ENCODE results near the gene STPG4.

The STPG4 gene

GRCh38 chr2:47167149-47167548 lies 12.0 kb upstream of the STPG4 start:
- Histone ChIP-seq H3K4me2 (no peak overlapping the region), H3K4me1 (ENCODE audit: low read depth, poor library complexity, severe bottlenecking) (peaks cover 59% of the 10 kb centered on the region), H4K20me1 (ENCODE audit: insufficient read depth) (peaks cover 79% of the 10 kb centered on the region)

GRCh38 chr2:47165001-47165555 lies 10.0 kb upstream of the STPG4 start:
- H3K4me1 ChIP-seq (ENCODE audit: low read depth, poor library complexity, severe bottlenecking) = peaks cover 48% of the 10 kb centered on the region
- no peak overlapping the region for H3K27ac ChIP-seq
- no peak overlapping the region for H3K4me3 ChIP-seq (IDR thresholded peaks at IDR 0.05; ENCODE audit: insufficient read depth, low read depth, low read length)
- H2AFZ ChIP-seq (ENCODE audit: low read depth) = no peak overlapping the region
- peaks cover 68% of the 10 kb centered on the region for H4K20me1 ChIP-seq (ENCODE audit: insufficient read depth)
- H3K36me3 ChIP-seq (ENCODE audit: insufficient read depth) = peaks cover 49% of the 10 kb centered on the region
- no peaks in the 10 kb centered on the region for H3K27me3 ChIP-seq (ENCODE audit: insufficient read depth, low read depth)
- no peak for TF ChIP-seq CTCF (conservative IDR thresholded peaks at IDR 0.05; ENCODE audit: low read depth, low read length)
- H3K4me2 ChIP-seq = no peak overlapping the region
- H3K9ac ChIP-seq = no peak overlapping the region
- H3K79me2 ChIP-seq (ENCODE audit: insufficient read depth, low read depth) = peaks cover 75% of the 10 kb centered on the region

More at GRCh38 chr2:47167149-47167548, 12.0 kb upstream of the STPG4 start:
- Histone ChIP-seq H2AFZ (ENCODE audit: low read depth) (no peak overlapping the region), H3K9ac (no peak overlapping the region), H3K4me3 (IDR thresholded peaks at IDR 0.05; ENCODE audit: insufficient read depth, low read depth, low read length) (no peak overlapping the region), H3K36me3 (ENCODE audit: insufficient read depth) (peaks cover 42% of the 10 kb centered on the region; the same call in 1 of the 2 replicates), H3K27me3 (ENCODE audit: insufficient read depth, low read depth) (no peaks in the 10 kb centered on the region), H3K79me2 (ENCODE audit: insufficient read depth, low read depth) (peaks cover 89% of the 10 kb centered on the region), H3K27ac (no peak overlapping the region)
- TF ChIP-seq CTCF (conservative IDR thresholded peaks at IDR 0.05; ENCODE audit: low read depth, low read length) = no peak

- TF ChIP-seq CTCF (conservative IDR thresholded peaks at IDR 0.05; ENCODE audit: low read depth, low read length) = no peak
- H4K20me1 ChIP-seq (ENCODE audit: insufficient read depth) = peaks cover 50% of the 10 kb centered on the region
Measured at GRCh38 chr2:47162780-47163179, 7.7 kb upstream of the STPG4 start.

GRCh38 chr2:47161475-47161874 lies 6.4 kb upstream of the STPG4 start:
- Histone ChIP-seq H2AFZ (ENCODE audit: low read depth) (no peak overlapping the region), H4K20me1 (ENCODE audit: insufficient read depth) (peaks cover 40% of the 10 kb centered on the region), H3K4me1 (ENCODE audit: low read depth, poor library complexity, severe bottlenecking) (peaks cover 52% of the 10 kb centered on the region), H3K4me3 (IDR thresholded peaks at IDR 0.05; ENCODE audit: insufficient read depth, low read depth, low read length) (no peak overlapping the region), H3K27me3 (ENCODE audit: insufficient read depth, low read depth) (no peaks in the 10 kb centered on the region), H3K9ac (no peak overlapping the region), H3K36me3 (ENCODE audit: insufficient read depth) (peaks cover 37% of the 10 kb centered on the region), H3K4me2 (no peak overlapping the region), H3K27ac (no peak overlapping the region), H3K79me2 (ENCODE audit: insufficient read depth, low read depth) (peaks cover 39% of the 10 kb centered on the region)
- TF ChIP-seq CTCF (conservative IDR thresholded peaks at IDR 0.05; ENCODE audit: low read depth, low read length) = no peak

More at GRCh38 chr2:47162780-47163179, 7.7 kb upstream of the STPG4 start:
- Histone ChIP-seq H3K4me2 (no peak overlapping the region), H2AFZ (ENCODE audit: low read depth) (no peak overlapping the region), H3K36me3 (ENCODE audit: insufficient read depth) (peaks cover 37% of the 10 kb centered on the region), H3K27me3 (ENCODE audit: insufficient read depth, low read depth) (no peaks in the 10 kb centered on the region), H3K79me2 (ENCODE audit: insufficient read depth, low read depth) (peaks cover 52% of the 10 kb centered on the region), H3K4me1 (ENCODE audit: low read depth, poor library complexity, severe bottlenecking) (peaks cover 46% of the 10 kb centered on the region), H3K27ac (no peak overlapping the region), H3K9ac (no peak overlapping the region), H3K4me3 (IDR thresholded peaks at IDR 0.05; ENCODE audit: insufficient read depth, low read depth, low read length) (no peak overlapping the region)

Measured in KMS-11 (cell line).